Measurements from ENCODE around the gene DNM3.

GRCh38 chr1:172443666-172444453 lies 602.6 kb downstream of the DNM3 start, which contains the start of gene PIGC:
- no peak for TF ChIP-seq MAX (IDR thresholded peaks at IDR 0.05; ENCODE audit: low read depth, low read length)
- peak; percentile 79 for TF ChIP-seq CTCF (IDR thresholded peaks at IDR 0.05; ENCODE audit: low read depth, low read length)
- peak; percentile 60 for TF ChIP-seq POLR2A (IDR thresholded peaks at IDR 0.05; ENCODE audit: extremely low read depth, insufficient read length)
